GDM1 (cell line): ENCODE results near the gene KNG1.
"Not testable (repeated sequence)": the region's sequence is repeated elsewhere in the genome, so short reads cannot be mapped to it uniquely, and the experiment has no call there.

Experiments
- DNase-seq: peaks from one replicate; lab custom pipeline; 2025; lab: John Stamatoyannopoulos, UW

The KNG1 gene

DNA sequence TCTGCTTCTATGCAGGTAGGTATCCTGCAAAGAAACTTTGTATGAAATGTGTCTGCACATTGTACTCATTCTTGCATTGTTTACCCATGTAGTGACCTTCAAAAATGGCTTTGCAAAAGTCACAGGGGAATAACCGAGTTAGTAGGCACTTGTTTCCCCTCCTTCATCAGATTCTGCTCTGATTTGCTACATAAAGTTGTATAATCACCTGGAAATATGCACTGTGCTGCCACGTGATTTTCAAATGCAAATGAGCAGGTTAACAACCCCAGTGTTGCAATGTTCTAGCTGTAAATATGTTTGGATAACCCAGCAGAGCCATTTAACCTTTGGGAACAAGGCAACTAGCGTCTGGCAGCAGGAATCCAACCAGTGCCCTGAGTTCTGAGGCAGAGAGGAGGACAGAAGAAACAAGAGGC lies at the start of gene KNG1:
TSS of gene KNG1 (plus strand) at position 321 of the 419 bp plus-strand sequence. CDS start 184 bp downstream, outside the sequence.
- DNase-seq = no peak

DNA sequence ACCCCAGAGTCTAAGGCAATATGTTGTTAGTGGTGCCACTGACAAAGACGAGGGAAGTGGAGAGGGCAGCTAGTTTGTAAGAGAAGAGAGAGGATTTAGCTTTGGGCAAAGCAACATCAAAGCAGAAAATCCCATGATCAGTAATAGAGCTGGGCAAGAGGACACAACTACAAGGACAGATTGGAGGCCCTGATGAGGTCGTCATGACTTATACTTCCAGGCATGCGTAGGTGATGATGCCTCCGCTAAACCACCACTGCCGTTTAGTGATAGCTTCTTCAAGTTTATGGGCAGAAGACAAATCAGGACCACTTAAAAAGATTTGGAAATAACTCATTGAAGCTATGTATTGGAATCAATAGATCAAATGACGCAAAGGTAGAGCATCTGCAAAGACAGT lies 48.7 kb upstream of the KNG1 start:
- DNase-seq = no peak

DNA sequence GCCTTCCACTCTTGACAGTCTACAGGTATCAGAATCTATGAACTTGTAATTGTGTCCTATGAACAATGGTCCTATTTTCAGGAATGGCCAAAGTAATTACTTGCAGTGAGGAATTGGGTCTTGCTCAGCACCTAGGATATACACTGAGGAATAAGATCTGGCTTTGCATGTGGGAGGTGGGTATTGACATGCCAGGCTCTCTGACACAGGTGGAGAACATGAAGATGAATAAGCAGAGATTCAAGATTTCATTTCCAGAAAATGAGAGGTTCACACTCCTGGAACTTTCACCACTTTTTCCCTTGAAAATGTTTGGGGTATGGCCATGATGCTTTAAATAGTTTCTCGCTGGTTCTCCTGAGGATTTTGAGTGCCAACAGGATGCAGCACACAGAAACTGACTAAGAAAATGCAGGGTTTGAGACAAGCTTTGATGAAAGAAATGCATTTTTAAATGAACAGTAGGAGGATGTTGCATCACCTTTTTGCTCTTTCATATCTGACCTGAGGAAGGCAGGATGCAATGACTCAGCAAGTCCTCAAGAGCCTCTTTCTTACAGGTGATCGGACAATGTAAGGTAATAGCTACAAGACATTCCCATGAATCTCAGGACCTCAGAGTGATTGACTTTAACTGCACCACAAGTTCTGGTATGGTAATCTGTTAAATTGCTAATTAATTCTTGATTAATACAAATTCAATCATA lies 47.6 kb upstream of the KNG1 start:
- DNase-seq = no peak

DNA sequence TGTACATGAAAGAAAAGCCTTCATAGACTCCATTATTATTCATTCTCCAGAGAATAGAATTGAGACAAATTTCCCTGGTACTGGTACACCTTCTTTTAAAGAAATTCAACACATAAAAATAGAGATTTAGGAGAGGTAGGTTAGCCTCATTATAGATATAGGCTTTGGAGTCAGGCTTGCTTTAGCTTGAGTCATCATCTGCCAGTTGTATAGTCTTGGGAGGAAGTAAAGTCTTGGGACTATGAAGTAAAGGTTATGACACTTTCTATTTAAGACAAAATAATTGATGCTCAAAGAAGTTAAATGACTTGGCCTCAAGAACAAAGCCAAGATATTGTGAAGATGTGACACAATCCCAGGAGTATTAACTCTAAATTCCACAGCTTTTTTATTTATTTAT lies 47.0 kb upstream of the KNG1 start:
- DNase-seq = no peak

DNA sequence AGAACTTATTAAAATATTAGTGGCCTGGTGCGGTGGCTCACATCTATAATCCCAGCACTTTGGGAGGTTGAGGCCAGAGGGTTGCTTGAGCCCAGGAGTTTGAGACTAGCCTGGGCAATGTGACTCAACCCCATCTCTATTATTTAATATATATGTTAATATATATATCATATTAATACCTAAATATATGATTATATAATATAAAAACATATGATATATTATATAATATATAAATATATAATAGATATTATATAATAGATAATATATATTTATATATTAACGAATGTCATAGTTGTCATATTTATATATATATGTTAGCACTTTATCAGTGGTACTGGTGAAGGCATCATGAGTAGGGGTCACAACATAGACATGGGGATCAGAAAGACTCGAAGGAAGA lies 46.1 kb upstream of the KNG1 start:
- DNase-seq = no peak

DNA sequence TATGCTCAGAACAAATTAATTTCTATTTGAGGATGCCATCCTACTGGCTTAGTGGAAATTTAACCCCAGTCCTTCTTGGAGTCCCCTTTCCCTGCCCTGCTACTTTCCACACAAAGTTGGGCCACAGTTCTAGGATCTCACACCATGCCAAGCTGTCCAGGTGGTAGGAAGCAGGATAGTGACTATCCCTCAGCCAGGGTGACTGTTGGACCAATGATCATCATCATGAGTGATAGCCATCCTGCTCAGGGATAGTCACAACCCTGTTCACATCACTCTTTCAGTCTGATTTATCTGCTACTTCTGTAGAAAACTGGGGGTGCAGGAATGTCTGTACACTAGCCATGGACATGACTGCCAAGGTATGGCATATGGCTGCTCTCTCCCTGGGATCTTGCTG lies 38.6 kb upstream of the KNG1 start:
- DNase-seq = no peak

DNA sequence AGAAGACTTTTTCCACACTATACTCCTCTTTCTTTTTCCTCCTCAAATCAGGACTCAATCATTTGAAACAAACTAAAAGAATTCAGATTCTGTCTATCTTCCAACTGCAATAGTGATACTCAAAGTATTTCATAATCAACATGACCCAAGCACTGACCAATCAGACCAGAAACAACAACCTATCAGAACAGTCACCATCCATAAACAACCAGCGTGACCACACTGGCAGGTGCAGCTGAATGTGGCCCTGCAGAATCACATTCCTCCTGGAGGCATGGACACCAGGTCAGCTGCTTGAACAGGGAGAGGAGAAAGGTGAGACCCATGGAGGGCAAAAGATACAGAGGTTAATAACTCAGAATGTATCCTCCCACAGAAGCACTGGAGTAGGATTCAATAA lies 38.0 kb upstream of the KNG1 start:
- no peak for DNase-seq

DNA sequence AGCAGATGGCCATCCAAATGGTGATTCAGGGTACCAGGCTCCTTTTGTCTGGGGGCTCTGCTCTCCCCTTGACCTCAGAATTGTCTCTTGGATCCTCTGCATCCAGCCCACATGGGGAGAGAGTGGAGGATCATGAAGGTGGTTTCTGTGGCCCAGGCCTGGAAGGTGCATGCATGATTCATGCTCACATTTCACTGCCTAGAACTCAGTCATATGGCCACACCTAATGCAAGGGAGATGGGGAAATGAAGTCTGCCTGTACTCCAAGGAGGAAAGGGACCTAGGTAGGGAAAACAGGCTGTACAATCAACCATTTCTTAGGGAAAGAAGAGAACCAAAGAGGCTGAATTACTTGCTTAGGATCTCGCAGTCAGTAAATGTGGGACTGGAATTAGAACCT lies 36.3 kb upstream of the KNG1 start:
- no peak for DNase-seq

DNA sequence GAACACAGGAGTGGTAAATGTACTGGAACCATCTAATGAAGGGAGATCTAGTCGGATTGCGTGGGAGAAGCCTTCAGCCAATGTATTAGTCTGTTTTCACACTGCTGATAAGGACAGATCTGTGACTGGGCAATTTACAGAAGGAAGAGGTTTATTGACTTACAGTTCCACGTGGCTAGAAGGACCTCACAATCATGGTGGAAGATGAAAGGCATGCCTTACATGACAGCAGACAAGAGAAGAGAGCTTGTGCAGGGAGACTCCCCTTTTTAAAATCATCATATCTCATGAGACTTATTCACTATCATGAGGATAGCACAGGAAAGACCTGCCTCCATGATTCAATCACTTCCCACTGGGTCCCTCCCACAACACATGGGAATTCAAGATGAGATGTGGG lies 34.3 kb upstream of the KNG1 start:
- DNase-seq = no peak

DNA sequence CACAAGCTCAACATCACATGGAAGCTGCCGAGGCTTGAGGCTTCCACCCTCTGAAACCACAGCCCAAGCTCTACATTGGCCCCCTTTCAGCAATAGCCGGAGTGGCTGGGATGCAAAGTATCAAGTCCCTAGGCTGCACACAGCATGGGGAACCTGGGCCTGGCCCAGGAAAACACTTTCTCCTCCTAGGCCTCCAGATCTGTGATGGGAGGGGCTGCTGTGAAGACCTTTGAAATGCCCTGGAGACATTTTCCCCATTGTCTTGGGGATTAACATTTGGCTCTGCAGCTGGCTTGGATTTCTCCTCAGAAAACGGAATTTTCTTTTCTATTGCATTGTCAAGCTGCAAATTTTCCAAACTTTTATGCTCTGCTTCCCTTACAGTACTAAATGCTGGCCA lies 33.2 kb upstream of the KNG1 start:
- no peak for DNase-seq

DNA sequence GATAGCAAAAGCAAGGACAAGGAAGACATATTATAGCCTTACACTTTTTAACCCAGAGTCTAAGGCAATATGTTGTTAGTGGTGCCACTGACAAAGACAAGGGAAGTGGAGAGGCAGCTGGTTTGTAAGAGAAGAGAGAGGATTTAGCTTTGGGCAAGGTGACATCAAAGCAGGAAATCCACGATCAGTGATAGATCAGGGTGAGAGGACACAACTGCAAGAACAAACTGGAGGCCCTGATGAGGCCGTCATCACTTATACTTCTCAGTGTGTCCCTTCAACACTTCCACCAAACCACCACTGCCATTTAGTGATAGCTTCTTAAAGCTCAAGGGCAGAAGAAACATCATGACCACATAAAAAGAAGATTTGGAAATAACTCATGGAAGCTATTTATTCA lies 30.7 kb upstream of the KNG1 start:
- not testable (repeated sequence) for DNase-seq

DNA sequence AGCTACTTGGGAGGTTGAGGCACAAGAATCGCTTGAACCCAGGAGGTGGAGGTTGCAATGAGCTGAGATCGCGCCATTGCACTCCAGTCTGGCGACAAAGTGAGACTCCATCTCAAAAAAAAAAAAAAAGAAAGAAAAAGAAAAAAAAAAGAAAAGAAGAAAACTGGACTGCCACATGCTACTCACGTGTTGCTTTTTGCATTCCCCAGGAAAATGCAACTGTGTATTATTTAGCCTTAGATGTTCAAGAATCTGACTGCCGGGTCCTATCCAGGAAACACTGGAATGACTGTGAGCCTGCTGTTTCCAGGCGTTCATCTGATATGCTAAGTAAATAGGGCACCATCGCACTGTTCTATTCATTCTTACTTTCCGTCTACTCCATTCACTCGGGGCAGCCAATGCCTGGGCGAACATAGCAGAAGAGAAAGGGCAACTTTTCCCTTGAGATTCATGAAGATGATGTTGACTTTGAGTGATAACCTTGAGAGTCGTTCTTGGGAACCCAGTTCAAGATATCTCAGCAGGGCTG lies 30.0 kb upstream of the KNG1 start:
- no peak for DNase-seq

DNA sequence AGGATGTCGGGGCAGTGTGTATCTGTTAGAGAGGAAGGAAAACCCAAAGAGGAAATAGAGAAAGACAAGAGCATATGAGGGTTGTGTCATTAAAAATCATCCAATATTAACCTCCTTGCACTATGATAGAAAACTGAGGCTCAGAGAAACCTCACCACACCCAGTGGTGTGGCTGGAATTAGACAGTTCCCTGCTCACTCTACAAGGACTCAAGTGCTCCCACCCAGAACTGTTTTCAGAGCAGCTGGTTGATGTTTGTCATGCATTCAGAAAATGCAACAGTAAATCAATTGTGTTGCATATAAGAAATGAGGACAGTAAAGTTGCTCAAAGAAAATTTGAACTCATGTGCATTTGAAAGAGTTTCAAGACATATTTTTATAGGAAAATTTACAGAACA lies 26.9 kb upstream of the KNG1 start:
- DNase-seq = not testable (repeated sequence)

DNA sequence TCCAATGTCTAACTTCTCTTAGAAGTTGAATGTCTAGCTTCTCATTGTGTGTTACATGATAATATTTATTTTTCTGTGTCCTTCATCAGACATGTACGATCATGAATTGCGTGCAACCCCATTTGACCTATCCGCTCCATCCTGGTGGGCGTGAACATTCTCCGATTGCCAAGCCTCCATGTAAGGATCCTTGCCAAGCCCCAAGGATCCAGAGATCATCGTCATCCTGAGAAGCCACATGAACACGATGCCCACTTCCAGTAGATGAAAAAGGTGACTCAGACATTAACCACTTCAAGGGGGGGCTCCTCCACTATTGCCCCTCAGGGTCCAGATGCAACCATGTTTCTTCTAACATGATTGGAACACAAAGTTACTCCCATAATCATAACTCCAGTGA lies 25.5 kb upstream of the KNG1 start:
- no peak for DNase-seq

DNA sequence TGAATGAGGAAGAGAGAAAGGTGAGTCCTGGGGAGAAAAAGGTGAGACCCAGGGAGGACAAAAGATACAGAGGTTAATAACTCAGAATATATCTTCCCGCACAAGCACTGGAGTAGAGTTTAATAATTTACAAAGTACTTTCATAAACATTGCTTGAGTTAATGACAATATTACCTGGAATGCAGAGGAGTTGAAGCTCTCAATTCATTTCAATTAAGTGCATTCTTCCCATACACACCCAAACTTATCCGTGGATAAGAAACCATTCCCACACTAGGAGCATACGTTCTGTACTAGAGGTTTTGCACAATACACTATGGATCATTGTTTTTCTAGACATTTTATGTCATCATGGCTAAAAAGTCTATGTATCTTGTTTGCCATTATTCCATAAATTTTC lies 23.3 kb upstream of the KNG1 start:
- no peak for DNase-seq

DNA sequence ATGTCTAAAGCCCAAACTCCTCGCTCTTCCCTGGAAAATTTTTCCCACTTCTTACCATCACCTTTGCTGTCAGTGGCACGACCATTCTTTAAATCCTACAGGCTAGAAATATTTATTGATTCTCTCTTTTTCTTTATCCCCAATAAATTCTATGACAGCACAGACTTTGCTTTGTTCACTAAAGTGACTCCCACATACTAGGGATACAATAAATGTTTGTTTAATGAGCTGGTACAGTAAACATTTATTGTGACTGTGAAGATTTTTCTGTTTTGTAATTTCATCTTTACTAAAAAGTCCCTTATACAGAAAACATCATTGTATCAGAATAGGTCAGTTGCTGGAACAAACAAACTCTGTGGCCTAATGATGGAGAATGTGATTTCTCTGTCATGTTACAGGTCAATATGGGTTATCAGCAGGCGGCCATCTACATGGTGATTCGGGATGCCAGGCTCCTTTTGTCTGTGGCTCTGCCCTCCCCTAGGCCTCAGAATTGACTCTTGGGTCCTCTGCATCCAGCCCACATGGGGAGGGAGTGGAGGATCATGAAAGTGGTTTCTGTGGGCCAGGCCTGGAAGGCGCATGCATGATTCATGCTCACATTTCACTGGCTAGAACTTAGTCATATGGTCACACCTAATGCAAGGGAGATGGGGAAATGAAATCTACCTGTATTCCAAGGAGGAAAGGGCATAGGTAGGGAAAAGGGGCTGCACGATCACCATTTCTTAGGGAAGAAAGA lies 22.7 kb upstream of the KNG1 start:
- DNase-seq = no peak

DNA sequence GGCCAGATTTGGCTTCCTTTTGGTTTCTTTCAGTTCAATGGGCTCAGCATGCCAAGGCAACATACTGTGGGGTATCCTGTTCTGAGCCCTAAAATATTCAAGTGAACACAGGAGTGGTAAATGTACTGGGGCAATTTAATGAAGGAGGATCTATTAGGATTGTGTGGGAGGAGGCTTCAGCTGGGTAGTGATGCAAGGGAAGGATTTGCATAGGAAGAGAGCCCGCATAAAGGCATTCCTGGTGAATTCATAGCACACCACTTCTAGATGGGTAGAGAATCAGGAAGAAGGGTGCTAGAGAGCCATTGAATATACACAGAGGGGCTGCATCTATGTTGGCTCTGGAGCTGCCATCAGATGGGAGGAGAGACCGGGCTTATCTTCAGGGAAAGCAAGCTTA lies 20.6 kb upstream of the KNG1 start:
- DNase-seq = no peak

DNA sequence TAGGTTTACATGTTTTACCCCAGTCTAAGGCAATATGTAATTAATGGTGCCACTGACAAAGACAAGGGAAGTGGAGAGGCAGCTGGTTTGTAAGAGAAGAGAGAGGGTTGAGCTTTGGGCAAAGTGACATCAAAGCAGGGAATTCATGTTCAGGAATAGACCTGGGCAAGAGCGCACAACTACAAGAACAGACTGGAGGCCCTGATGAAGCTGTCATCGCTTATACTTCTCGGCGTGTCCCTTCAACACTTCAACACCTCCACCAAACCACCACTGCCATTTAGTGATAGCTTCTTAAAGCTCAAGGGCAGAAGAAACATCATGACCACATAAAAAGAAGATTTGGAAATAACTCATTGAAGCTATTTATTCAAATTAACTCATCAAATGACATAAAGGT lies 19.6 kb upstream of the KNG1 start:
- no peak for DNase-seq

DNA sequence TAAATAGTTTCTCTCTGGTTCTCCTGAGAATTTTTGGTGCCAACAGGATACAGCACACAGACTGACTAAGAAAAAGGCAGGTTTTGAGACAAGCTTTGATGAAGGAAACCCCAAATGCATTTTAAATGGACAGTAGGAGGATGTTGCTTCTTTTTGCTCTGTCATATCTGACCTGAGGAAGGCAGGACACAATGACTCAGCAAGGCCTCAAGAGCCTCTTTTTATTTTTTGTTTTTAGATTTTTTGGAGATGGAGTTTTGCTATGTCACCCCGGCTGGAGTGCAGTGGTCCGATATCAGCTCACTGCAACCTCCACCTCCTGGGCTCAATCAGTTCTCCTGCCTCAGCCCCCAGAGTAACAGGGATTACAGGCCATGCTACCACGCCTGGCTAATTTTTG lies 16.9 kb upstream of the KNG1 start:
- no peak for DNase-seq

DNA sequence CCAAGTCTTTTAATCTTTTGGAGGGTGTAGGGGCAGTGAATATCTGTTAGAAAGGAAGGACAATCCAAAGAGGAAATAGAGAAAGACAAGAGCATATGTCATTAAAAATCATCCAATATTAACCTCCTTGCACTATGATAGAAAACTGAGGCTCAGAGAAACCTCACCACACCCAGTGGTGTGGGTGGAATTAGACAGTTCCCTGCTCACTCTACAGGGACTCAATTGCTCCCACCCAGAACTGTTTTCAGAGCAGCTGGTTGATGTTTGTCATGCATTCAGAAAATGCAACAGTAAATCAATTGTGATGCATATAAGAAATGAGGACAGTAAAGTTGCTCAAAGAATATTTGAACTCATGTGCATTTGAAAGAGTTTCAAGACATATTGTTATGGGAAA lies 14.7 kb upstream of the KNG1 start:
- DNase-seq = not testable (repeated sequence)

DNA sequence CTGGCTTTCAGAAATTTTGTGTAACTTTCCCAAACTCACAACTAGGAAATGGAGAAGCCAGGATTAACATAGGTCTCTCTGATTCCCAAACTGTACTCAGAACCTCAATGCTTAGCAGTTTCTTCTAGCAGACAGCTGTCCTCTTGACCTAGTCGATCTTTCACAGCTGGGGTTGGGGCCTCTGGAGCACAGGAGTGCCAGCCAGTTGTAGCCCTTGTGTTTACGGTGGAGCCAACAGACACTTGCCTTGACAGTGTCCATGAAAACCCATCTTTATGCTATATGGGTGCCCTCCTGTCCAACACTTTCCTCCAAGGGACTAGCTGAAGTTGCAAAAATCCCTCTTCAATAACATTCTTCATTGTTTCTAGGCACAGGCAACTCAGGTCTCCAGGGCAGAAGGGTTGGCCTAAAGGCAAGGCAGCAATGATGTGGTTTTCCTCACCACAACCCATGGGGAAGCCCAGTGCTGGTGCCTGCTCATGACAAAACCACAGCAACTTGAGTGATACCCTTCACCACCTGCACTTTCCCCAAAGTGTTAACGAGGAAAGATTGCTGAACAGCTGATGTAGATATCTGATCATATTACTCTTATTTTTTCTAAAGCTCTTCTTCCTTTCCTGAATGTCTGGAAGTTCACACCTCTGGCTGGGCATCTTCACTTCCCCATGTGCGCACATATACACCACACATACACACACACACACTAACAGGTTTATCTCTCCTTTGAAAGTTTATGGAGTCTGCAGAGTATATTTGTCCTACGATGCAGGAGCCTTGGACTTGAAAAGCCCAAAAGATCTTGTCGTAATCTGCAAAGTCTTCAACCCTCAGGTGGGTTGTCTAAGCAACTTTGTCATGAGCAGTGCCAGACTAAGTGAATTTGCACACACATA lies 11.0 kb upstream of the KNG1 start:
- peak; percentile 59 for DNase-seq

DNA sequence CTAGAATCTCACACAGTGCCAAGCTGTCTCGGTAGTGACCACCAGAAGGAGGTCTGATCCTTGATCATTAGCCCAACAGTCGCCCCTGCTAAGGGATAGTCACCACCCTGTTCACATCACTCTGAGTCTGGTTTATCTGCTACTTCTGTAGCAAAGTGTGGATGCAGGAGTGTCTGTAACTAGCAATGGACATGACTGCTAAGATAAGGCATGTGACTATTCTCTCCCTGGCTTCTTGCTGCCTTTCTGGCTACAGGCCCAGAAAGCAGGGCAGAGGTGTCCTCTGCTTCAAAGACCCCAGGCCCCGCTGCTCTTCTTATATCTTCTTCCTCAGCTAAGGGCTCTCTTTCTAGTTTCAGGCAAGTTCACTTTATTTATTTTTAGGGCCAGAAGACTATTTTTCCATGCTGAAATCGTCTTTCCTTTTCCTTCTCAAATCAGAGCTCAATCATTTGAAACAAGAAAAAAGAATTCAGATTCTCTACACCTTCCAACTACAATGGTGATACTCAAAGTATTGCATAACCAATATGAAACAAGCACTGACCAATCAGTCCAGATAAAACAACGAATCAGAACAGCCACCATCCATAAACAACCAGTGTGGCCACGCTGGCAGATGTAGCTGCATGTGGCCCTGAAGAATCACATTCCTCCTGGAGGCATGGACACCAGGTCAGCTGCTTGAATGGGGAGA lies 8.0 kb upstream of the KNG1 start:
- DNase-seq = no peak
